Left kidney (tissue), 8 donors: ENCODE results near the gene OR56A3. TPM values are rescaled to one million over a fixed set of nuclear protein-coding genes. Genes with fewer than 3 reads are reported as not detected.
"Not testable (repeated sequence)": the region's sequence is repeated elsewhere in the genome, so short reads cannot be mapped to it uniquely, and the experiment has no call there.

Source experiments
- DNase-seq: peaks from one replicate; pipeline ENCODE4 v3.0.0-alpha.2; 2013
- long read RNA-seq, 8 donors: transcript quantifications; one replicate each; lab custom pipeline, GENCODE V29; 2026
- polyA plus RNA-seq: library from polyadenylated mRNA; unstranded; fragments of 120-200 nt; gene quantifications from one replicate; pipeline ENCODE4 v1.2.1, GENCODE V29; 2013; ENCODE audit not compliant: insufficient read length

Gene OR56A3, protein sequence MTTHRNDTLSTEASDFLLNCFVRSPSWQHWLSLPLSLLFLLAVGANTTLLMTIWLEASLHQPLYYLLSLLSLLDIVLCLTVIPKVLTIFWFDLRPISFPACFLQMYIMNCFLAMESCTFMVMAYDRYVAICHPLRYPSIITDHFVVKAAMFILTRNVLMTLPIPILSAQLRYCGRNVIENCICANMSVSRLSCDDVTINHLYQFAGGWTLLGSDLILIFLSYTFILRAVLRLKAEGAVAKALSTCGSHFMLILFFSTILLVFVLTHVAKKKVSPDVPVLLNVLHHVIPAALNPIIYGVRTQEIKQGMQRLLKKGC
- not detected for polyA plus RNA-seq
- long read RNA-seq, donor 1: 0 reads
- long read RNA-seq, donor 2: 0 reads
- long read RNA-seq, donor 3: 0 reads
- long read RNA-seq, donor 4: 0 reads
- long read RNA-seq, donor 5: 0 reads
- long read RNA-seq, donor 6: 0 reads
- long read RNA-seq, donor 7: 0 reads
- long read RNA-seq, donor 8: 0 reads

DNA sequence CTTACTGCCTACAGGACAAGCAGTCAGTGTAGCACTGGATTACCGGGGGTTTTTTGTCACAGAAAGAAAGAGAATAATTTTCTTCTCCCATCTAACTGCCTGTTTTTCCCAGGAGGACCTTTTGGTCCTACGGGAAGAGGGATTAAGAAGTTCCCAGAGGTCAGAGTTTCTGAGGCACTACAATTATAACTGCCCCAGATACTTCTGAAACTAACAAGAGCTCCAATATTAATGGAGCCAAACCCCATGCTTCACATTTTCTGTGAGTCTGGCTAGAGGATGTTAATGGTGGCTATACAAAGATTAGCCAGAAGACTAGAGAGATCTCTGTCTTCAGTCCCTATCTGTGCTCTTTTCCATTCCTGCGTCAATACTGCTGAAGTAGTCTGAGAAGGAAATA lies at the start of gene OR56A3:
TSS of gene OR56A3 (plus strand) at position 301 of the 400 bp plus-strand sequence. CDS start 5,096 bp downstream, outside the sequence.
- no peak for DNase-seq

DNA sequence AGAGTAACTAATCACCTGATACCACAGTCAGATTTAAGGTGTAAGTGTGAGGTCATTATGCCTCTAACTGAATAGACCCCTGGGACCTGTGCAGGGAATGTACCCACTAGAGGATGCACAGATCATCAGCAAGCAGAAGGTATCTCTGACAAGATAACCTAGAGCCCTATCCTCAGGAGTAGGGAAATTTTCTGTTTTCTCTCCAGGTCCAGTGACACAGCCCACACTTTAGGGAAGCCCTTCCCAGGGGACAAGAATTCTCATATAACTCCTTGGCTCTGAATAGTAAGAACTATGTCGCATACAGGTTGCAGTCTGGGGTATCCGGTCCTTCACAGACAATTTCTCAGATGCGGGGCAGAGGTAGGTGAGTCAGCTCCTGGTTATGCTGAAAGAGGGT lies 49.1 kb upstream of the OR56A3 start, which contains the start of gene OR52E5:
TSS of gene OR52E5 (plus strand) at position 301 of the 400 bp plus-strand sequence. CDS start 7,569 bp downstream, outside the sequence.
- DNase-seq: no peak

DNA sequence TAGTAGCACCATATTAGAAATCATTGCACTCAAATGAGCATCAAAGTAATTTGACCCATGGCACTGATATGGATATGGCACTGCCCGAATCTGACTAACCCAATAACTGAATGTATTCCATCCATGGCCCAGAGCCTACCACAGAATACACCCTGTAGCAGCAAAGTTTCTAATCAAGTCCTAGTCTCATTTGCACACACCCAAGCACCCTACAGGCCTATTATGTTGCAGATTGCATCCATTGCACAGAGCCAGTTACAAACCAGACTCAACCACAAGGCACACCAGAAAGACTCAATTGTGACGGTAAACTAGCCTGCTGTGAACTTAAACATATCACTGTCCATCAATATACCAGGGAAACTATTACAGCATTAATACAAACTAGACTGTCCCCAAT lies 42.5 kb upstream of the OR56A3 start:
- no peak for DNase-seq

DNA sequence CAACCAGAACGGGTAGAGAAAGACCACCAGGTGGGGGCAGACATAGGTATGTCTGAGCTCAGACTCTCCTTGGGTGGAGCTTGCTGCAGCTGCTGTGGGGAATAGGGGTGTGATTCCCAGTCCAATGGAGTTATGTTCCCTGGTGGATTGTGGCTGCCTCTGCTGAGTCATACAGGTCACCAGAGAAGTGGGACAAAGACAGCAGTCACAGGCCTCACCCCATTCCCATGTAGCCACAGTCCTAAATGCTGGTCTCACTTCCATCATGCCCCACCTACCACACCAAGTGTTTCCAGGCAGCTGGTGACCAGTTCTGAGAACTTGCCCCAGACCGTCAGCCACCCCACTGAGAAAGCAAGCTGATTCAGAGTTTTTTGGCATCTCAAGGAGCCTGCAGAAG lies 31.5 kb upstream of the OR56A3 start:
- no peak for DNase-seq

DNA sequence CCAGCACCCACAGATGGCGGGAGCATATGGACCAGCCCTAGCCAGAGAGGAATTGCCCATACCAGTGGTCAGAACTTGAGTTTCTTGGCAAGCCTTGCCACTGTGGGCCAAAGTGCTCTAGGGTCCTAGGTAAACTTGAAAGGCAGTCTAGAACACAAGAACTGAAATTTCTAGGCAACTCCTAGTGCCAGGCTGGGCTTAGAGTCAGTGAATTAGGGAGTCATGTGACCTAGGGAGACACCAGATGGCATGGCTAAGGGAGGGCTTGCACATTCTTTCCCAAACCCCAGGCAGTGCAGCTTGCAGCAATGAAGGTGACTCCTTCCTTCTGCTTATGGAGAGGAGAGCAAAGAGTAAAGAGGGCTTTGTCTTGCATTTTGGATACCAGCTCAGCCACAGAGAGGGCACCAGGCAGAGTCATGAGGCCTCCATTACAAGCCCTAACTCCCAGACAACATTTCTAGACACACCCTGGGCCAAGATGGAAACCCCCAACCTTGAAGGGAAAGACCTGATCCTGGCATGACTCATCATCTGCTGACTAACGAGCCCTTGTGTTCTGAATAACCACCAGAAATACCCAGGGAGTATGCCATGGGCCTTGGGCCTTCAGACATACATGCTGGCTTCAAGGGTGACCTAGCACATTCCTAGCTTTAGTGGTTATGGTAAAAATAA lies 19.2 kb upstream of the OR56A3 start:
- no peak for DNase-seq

DNA sequence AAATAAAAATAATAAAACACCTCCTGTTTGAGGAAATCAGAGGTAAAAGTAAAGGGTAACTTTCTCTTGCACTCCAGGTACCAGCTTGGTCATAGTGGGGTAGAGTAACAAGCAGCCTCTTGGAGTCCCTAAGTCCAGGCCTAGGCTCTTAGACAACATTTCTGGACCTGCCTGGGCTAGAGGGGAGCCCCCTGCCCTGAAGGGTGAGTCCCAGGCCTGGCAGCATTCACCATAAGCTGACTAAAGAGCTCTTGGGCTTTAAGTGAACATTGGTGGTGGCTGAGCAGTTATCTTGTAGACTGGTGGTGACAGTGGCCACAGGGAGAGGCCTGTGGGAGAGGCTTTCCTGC lies 18.6 kb upstream of the OR56A3 start:
- DNase-seq: no peak

DNA sequence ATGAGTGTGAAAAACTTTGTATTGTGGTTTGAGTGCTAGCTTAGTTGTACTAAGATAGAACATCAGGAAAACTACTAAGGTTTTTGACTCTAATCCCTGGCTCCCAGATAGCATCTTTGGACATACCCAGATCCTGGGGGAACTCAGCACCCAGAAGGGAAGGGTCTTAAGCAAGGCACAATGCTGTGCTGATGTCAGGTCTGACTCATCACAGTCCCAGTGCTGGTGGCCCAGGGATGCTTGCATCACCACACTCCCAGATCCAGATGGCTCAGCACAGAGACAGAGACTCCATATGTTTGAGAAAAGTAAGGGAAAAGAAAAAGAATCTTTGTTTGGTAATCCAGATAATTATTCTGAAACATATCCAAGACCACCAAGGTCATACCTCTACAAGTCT lies 18.3 kb upstream of the OR56A3 start:
- DNase-seq: no peak

DNA sequence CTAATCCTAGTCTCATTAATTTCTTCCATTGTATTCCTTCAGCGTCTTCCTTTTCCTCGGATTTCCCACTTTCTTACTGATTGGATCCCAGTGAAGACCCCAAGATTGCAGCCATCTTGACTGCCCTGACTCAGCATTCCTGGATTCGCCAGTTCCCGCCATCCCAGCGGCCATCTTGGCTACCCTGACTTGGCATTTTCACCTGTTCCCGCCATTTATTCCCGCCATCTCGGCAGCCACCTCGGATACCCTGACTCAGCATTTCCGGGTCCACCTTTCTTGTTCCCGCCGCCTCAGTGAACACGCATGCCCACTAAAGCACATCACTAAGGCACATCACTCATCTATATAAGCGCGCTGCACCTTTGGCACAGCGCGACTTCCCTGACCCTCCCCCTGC lies 13.8 kb upstream of the OR56A3 start:
- DNase-seq: no peak

DNA sequence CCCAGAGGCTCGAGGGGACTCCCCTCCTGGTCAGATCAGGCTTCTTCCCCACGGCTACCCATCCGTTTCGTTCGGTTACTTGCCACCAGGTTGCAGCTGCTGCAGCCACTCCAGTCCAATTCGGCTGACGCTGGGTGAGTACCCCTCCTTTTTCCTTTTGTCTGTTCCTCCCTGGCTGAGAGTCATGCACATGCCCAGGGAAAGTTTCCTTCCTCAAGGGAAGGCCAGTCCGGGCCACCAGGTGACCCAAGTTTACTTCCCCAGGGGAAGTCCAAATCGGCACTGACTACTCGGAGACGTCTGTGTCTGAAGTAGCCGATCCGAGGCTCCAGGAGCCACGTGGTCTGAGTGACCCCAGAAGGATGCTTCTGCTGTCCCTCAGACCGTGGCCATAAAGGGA lies 13.2 kb upstream of the OR56A3 start:
- no peak for DNase-seq

DNA sequence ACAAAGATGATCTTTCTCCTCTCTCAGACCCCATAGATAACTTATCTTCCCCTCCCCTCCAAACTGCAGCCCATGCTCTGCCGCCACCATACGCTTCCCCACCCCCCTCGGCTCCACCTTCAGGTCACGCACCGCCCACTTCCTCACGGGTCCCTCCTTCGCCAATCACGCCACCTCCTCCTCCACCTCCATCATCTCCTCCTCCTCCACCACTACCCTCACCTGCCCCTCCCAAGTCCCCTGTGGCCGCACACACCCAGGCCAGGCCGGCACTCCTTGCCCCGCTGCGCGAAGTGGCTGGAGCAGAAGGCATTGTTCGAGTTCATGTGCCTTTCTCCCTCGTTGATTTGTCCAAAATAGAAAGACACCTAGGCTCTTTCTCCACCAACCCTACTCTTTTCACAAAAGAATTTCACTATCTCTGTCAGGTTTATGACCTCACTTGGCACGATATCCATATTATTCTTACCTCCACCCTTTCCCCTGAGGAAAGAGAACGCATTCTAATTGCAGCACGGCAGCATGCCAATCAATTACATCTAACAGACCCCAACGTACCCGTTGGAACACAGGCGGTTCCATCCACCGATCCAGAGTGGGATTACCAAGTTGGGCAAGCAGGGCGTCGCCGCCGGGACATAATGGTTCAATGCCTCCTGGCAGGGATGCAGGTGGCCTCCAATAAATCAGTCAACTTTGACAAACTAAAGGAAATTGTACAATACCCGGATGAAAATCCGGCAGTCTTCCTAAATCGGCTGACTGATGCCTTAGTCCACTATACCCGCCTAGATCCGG lies 12.3 kb upstream of the OR56A3 start:
- DNase-seq: no peak

DNA sequence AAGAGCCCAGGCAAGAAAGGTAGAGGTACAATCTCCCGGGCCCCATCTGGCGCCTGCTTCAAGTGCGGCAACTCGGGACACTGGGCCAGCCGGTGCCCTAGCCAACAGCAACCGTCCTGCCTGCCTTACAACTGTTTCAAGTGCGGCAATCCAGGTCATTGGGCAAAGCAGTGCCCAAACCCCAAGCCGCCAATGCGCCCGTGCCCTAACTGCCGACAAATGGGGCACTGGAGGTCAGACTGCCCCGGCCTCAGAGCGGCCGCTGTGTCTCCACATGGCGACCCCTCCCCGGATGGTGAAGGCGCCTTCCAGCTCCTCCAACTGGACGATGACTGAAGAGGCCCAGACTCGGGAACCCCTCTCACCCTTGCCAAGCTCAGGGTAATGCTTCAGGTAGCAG lies 11.4 kb upstream of the OR56A3 start:
- DNase-seq: no peak

DNA sequence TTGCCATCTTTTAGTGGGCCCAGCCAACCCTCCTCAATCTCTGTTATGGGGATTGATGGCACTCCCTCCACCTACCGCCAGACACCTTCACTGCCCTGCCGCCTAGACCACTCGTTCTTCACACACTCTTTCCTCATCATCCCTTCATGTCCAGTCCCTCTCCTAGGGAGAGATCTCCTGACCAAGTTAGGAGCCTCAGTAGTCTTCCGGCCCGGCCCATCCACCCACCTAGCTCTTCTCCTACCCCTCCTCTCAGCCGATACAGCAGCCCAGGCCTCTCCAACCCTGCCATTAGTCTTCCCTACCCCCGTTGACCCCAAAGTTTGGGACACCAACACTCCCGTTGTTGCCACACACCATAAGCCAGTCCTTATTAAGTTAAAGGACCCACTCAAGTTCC lies 11.0 kb upstream of the OR56A3 start:
- no peak for DNase-seq

DNA sequence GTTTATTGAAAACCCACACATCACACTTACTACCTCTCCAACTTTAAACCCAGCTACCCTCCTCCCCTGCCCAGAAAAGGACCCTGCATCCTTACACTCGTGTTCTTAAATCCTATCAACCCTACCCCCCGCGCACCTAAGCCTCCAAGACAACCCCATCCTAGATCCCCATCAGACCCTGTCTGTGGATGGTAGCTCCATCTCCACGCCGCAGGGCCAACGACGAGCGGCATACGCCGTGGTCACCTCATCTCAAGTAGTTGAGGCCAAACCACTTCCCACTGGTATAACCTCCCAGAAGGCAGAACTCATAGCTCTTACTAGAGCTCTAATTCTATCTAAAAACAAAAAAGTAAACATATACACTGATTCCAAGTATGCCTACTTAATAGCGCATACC lies 9.4 kb upstream of the OR56A3 start:
- DNase-seq: no peak

DNA sequence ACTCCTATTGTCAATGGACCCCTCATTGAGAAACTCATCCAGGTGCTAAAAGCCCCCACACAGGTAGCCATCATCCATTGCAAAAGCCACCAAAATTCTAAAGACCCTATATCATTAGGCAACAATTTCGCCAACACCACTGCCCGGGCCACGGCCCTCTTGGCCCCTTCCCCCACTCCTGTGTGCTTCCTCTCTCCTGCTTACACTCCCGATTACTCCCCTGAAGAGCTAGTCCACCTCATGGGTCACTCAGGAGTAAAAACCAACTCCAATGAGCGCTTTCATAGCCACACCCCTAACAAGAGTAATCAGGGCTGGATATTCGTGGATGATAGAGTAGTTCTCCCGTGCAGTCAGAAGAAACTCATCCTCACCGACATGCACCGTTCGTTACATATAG lies 8.9 kb upstream of the OR56A3 start:
- no peak for DNase-seq

DNA sequence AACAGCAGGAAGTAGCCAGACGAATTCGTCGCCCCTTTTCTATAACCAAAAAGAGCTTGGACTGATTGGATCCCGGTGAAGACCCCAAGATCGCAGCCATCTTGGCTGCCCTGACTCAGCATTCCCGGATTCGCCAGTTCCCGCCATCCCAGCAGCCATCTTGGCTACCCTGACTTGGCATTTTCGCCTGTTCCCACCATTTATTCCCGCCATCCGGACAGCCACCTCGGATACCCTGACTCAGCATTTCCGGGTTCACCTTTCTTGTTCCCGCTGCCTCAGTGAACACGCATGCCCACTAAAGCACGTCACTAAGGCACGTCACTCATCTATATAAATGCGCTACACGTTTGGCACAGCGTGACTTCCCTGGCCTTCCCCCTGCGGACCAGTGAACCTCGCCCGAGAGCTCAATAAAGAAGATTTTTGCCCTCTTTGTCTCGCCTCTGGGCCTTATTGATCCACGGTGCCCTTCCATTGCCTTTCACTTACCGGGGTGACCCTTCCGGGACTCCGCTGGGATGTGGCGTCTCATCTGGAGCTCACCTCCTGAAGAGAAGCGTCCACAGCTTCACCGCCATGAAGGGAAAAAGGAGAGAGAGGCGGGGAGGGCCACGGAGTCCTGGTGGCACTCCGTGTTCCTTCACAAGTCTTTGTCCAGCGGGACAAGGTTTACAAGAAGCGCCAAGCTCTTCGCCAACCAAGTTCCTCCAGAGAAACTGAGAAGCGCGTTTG lies 4.0 kb upstream of the OR56A3 start:
- DNase-seq: no peak

DNA sequence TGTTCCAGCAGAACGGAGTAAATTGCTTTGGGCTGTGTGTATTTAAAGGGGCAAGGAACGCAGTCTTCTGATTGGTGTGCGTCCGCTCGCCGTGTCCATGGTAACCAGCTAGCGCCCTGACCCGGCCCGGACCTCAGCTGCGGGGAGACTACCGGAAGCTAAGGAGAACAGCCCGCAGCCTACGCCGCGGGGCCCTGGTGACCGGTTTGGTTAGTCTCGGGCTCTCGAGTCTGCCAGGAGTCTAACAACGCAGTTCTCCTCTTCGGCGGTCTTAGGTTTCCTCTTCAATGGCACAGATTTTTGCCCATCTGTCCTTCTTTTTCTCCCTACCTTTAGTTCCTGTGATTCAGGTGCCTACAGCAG lies 3.5 kb upstream of the OR56A3 start:
- no peak for DNase-seq

DNA sequence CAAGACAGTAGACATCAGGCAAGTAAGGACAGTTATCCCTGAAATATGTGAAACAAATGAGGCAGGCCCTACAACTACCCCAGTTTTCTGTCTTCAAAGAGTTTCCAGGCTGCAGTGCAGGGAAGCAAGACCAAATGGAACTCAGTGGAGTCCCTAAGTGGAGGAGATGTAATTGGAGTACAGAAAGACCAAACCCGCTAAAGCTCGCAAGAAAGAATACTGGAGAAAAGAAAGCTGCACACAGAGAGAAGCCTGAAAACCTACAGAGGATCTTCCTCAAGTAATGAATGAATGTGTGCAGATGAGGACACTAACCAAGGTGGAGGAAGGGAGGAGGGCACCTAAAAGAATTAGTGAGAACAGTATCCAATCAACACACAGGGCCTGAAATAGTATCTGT lies 1.3 kb upstream of the OR56A3 start:
- no peak for DNase-seq

DNA sequence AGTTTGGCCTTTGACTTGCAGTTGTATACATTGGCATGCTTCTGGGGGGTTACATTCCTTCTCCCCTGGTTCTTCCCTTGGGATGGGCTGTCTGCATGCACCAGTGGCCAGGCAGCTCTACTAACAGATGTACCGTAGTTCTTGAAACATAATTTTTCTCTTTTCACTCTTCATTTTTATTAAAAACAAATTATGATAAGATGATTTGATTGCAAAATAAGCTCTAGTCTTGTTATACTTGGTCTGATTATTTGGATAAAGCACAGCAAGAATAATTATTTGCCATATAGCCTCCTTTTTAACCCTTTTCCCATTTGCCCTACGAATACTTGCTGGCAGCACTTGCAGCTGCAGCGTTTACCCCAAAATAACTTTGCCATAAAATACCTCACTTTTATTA lies 13.5 kb downstream of the OR56A3 start:
- no peak for DNase-seq

DNA sequence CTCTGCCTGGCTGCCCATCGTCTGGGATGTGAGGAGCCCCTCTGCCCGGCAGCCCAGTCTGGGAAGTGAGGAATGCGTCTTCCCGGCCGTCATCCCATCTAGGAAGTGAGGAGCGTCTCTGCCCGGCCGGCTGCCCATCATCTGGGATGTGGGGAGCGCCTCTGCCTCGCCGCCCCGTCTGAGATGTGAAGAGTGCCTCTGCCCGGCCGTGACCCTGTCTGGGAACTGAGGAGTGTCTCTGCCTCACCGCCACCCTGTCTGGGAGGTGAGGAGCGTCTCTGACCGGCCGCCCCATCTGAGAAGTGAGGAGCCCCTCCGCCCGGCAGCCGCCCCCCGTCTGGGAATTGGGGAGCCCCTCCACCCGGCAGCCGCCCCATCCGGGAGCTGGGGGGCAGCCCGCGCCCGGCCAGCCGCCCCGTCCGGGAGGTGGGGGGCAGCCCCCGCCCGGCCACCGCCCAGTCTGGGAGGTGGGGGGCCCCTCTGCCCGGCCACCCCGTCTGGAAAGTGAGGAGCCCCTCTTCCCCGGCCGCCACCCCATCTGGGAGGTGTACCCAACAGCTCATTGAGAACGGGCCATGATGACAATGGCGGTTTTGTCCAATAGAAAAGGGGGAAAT lies 18.8 kb downstream of the OR56A3 start:
- DNase-seq: not testable (repeated sequence)

DNA sequence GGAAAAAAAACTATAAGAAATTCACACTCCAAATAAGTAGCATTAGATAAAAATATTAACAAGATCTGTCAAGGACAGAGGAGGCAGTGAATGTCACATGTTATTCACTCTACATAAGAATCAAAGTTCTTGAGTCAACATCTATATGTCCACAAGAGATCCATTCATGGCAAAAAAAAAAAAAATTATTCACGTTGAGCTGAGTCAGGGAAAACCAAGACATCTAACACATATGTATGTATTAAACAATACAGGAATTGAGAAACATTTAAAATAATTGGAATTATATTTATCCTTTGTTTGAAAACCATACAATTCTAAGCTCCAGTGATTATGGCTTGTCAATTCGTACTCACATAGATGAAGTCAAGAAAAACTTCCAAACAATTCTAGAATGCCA lies 24.9 kb downstream of the OR56A3 start:
- DNase-seq: no peak

DNA sequence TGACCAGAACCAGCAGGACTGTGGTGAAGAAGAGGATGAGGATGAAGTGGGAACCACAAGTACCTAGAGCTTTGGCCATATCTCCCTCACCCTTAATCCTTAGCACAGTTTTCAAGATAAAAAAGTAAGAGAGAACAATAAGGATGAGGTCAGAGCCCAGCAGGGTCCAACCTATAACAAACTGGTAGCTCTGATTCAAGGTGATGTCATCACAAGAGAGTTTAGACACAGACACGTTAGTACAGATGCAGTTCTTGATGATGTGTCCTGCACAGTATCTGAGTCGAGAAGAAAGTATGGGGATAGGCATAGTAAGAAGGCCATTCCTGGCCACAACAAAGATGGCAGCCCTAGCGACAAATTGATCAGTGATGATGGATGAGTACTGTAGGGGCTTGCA lies 25.7 kb downstream of the OR56A3 start:
- DNase-seq: no peak

DNA sequence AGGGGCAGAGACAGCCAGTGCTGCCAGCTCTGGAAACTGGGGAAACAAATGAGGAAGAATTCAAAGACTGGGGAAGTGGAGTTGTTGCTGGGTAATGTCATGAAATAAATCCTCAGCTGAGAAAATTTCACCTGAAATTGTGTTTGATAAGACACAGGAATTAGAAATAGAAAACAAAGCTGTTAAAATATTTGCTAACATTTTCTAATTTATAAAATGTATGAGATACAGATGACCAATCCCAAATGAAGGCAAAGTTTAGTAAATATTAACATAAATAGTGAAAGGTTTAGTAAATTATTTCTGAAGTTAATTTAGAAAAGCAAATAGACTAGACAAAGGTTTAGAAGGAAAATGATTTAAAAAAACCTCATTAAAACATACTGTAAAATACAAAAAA lies 26.3 kb downstream of the OR56A3 start, which contains the start of gene OR56A5:
TSS of gene OR56A5 (minus strand) at position 101 of the 400 bp plus-strand sequence. CDS start at position 101, 0 bp downstream.
- no peak for DNase-seq
